CD14-positive monocyte (primary cell): ENCODE measurements around the gene PRSS22. TPM values are rescaled to one million over a fixed set of nuclear protein-coding genes. Genes with fewer than 3 reads are reported as not detected.
A peak's percentile ranks its signal among the peaks of the same experiment; 100 is the strongest.

Experiments used
- DNase-seq, 3 donors: peaks; one replicate each; pipeline ENCODE4 v3.0.0-alpha.2; 2011 to 2022
- H2AFZ ChIP-seq: 2 replicates; pipeline ENCODE4 v1.6.0; 2012; ENCODE audit warnings: mild to moderate bottlenecking, low read depth, low read length, inconsistent platforms; ENCODE audit not compliant: insufficient read depth, poor library complexity, severe bottlenecking
- H3K27ac ChIP-seq, 2 donors: 1 replicate in 1 of 2; 2 replicates in 1 of 2; pipeline ENCODE4 v1.5.1; 2012 to 2013; ENCODE audit warnings: low read length in 2 of 2, control low read depth in 1 of 2, inconsistent platforms in 1 of 2, low read depth in 1 of 2, mild to moderate bottlenecking in 1 of 2
- H3K27me3 ChIP-seq, 2 donors: one replicate each; pipeline versions ENCODE4 v1.6.0 to v1.6.1; 2011 to 2013; ENCODE audit warnings: low read length in 2 of 2; ENCODE audit not compliant: control insufficient read depth in 2 of 2, insufficient read depth in 2 of 2
- H3K36me3 ChIP-seq, 2 donors: replicated peaks in 1 of 2; 1 replicate in 1 of 2; 2 replicates in 1 of 2; pipeline versions ENCODE4 v1.5.1 to v1.6.1; 2012 to 2013; ENCODE audit warnings: low read length in 2 of 2, control low read depth in 1 of 2, inconsistent platforms in 1 of 2, mild to moderate bottlenecking in 1 of 2; ENCODE audit not compliant: insufficient read depth in 2 of 2, control insufficient read depth in 1 of 2
- H3K4me1 ChIP-seq, 2 donors: 1 replicate in 1 of 2; 2 replicates in 1 of 2; pipeline versions ENCODE4 v1.5.1 to v1.6.1; 2012 to 2013; ENCODE audit warnings: low read length in 2 of 2, control low read depth in 1 of 2, inconsistent platforms in 1 of 2, mild to moderate bottlenecking in 1 of 2, moderate library complexity in 1 of 2; ENCODE audit not compliant: insufficient read depth in 2 of 2, control insufficient read depth in 1 of 2
- H3K4me2 ChIP-seq: replicated peaks from 2 replicates; pipeline ENCODE3; 2012; ENCODE audit warnings: low read length, moderate library complexity, mild to moderate bottlenecking; ENCODE audit not compliant: poor library complexity, severe bottlenecking; ENCODE audit errors: extremely low read depth
- H3K4me3 ChIP-seq, 3 experiments: fragments of 200-600 bp in 1 of 3; sonication (generic) in 1 of 3; replicated peaks in 1 of 3; 1 replicate in 2 of 3; 2 replicates in 1 of 3; pipeline ENCODE4 v1.5.1; 2011 to 2013; ENCODE audit warnings: low read length in 3 of 3, mild to moderate bottlenecking in 3 of 3, control low read depth in 2 of 3, low read depth in 2 of 3, inconsistent platforms in 1 of 3, moderate library complexity in 1 of 3
- H3K79me2 ChIP-seq: 2 replicates; pipeline ENCODE4 v1.6.0; 2012; ENCODE audit warnings: mild to moderate bottlenecking, control low read depth, inconsistent platforms, low read length, moderate library complexity; ENCODE audit not compliant: insufficient read depth
- H3K9ac ChIP-seq: 2 replicates; pipeline ENCODE4 v1.6.0; 2017; ENCODE audit warnings: low read length, mild to moderate bottlenecking; ENCODE audit not compliant: insufficient read depth, poor library complexity, severe bottlenecking
- H3K9me3 ChIP-seq, 2 donors: replicated peaks in 1 of 2; 1 replicate in 1 of 2; 2 replicates in 1 of 2; pipeline versions ENCODE4 v1.5.1 to v1.6.1; 2012 to 2013; ENCODE audit warnings: low read length in 2 of 2, control low read depth in 1 of 2; ENCODE audit not compliant: control insufficient read depth in 1 of 2, insufficient read depth in 1 of 2
- H4K20me1 ChIP-seq: 2 replicates; pipeline ENCODE4 v1.6.0; 2012; ENCODE audit warnings: mild to moderate bottlenecking, low read length, control low read depth, moderate library complexity; ENCODE audit not compliant: insufficient read depth
- H3K27ac Mint-ChIP-seq, 7 donors: one replicate each; pipeline ENCODE4 v1.8.0; 2020; ENCODE audit warnings: mild to moderate bottlenecking in 7 of 7, mixed read lengths in 7 of 7, moderate library complexity in 6 of 7, inconsistent platforms in 2 of 7
- H3K27me3 Mint-ChIP-seq, 3 donors: one replicate each; pipeline ENCODE4 v1.8.0; 2021 to 2022; ENCODE audit warnings: low read depth in 3 of 3, mild to moderate bottlenecking in 3 of 3, mixed read lengths in 3 of 3, moderate library complexity in 3 of 3, inconsistent platforms in 1 of 3
- H3K36me3 Mint-ChIP-seq, 2 donors: one replicate each; pipeline ENCODE4 v1.8.0; 2020; ENCODE audit warnings: mixed read lengths in 2 of 2, inconsistent platforms in 1 of 2, mild to moderate bottlenecking in 1 of 2
- H3K4me1 Mint-ChIP-seq: one replicate; pipeline ENCODE4 v1.8.0; 2020; ENCODE audit warnings: mild to moderate bottlenecking, mixed read lengths
- H3K4me3 Mint-ChIP-seq, 2 donors: one replicate each; pipeline ENCODE4 v1.8.0; 2020; ENCODE audit warnings: mild to moderate bottlenecking in 2 of 2, mixed read lengths in 2 of 2, moderate library complexity in 1 of 2
- H3K9me3 Mint-ChIP-seq, 7 donors: one replicate each; pipeline ENCODE4 v1.8.0; 2020 to 2022; ENCODE audit warnings: mixed read lengths in 7 of 7, mild to moderate bottlenecking in 6 of 7, moderate library complexity in 6 of 7, inconsistent platforms in 2 of 7
- WGBS: methylation state at CpG from one replicate; pipeline ENCODE4 v1.1.5; 2013; ENCODE audit warnings: missing lambda C conversion rate; ENCODE audit not compliant: insufficient coverage; 5-methylcytosine and 5-hydroxymethylcytosine counted together
- intact Hi-C, 2 donors: fragments of 100-400 bp; cut with micrococcal nuclease; formaldehyde crosslinking; loops; one replicate each; pipeline versions ENCODE4 v1.15.0 to v1.15.1; 2023
- polyA plus RNA-seq, 3 donors: library from polyadenylated mRNA; depleted of rRNA in 1 of 3; unstranded in 2 of 3; stranded (reverse) in 1 of 3; fragments of 300-500 nt in 2 of 3; fragments of >200 nt in 1 of 3; fragmentation: Illumina TruSeq in 2 of 3; gene quantifications; 1 replicate in 2 of 3; 2 replicates in 1 of 3; pipeline ENCODE4 v1.2.3, GENCODE V29; 2012 to 2021
- TF ChIP-seq, protein P1 (sequence below): fragments of 200-600 bp; IDR thresholded peaks from one replicate; pipeline ENCODE4 v1.8.0; 2022; ENCODE audit warnings: antibody characterized with exemption, mild to moderate bottlenecking

Gene PRSS22
- polyA plus RNA-seq, 3 donors: not detected

DNA sequence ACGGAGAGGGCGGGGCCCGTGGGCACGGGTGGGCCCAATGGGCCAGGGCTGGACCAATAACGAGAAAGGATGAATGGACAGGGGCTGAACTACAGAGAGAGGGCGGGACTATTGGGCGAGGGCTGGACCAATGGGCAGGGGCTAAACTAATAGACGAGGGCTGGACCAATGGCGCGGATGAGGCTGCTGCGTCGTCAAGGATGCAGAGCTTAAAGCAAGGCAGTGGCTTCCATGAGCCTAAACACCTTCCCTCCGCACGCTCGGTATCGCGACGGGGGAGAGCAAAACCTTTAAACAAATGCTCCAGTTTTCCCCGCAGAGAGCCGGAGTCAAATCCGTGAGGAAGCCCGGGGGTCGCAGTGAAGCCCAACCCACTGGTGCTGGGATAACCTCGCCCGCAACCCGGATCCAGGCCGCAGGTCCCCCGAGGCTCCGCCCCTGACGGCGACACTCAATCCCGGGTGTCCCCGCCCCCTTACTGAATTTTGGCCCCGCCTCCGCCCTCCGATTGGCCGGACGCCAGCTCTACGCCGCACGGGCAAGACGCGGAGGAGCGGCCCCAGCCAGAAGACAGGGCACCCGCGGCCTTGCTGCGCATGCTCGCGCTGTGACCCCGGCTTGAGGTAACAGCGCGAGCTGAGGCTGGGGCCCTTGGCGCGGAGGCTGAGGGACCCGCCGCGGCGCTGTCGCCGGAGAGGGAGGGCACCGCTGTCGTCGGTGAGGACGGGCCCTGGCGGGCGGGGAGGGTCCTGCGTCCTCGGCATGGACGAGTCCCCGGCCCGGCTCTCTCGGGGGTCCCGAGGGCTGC is 24.9 kb upstream of the PRSS22 start, which contains the start of gene FLYWCH2:
FLYWCH2 (plus strand) TSS at position 566 of the 808 bp plus-strand sequence. CDS start 13,235 bp downstream, outside the sequence.
- Mint-ChIP-seq H3K4me1 (peaks cover 14% of the 10 kb centered on the region), H3K9me3 (peaks cover 3 to 14% (median 11%) of the 10 kb centered on the region in 7 donors), H3K36me3 (no peaks in the 10 kb centered on the region), H3K27me3 (peaks cover 5 to 11% (median 10%) of the 10 kb centered on the region in 3 donors), H3K4me3 (peak within 1 kb of the TSS; percentile 83 to 92), H3K27ac (peak within 1 kb of the TSS; percentile 93 to 98 (median 97))
- H4K20me1 ChIP-seq: no peaks in the 10 kb centered on the region
- H2AFZ ChIP-seq: peak within 1 kb of the TSS; percentile 96
- no peaks in the 10 kb centered on the region for H3K36me3 ChIP-seq
- TF ChIP-seq, protein P1, sequence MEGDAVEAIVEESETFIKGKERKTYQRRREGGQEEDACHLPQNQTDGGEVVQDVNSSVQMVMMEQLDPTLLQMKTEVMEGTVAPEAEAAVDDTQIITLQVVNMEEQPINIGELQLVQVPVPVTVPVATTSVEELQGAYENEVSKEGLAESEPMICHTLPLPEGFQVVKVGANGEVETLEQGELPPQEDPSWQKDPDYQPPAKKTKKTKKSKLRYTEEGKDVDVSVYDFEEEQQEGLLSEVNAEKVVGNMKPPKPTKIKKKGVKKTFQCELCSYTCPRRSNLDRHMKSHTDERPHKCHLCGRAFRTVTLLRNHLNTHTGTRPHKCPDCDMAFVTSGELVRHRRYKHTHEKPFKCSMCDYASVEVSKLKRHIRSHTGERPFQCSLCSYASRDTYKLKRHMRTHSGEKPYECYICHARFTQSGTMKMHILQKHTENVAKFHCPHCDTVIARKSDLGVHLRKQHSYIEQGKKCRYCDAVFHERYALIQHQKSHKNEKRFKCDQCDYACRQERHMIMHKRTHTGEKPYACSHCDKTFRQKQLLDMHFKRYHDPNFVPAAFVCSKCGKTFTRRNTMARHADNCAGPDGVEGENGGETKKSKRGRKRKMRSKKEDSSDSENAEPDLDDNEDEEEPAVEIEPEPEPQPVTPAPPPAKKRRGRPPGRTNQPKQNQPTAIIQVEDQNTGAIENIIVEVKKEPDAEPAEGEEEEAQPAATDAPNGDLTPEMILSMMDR: no peak
- peak within 1 kb of the TSS; percentile 89 for H3K4me2 ChIP-seq
- peak within 1 kb of the TSS; percentile 70 to 89 for H3K27ac ChIP-seq
- peaks cover 0 to 16% of the 10 kb centered on the region in 2 donors for H3K9me3 ChIP-seq
- H3K4me1 ChIP-seq: peaks cover 13 to 22% of the 10 kb centered on the region in 2 donors
- H3K79me2 ChIP-seq: peaks cover 9% of the 10 kb centered on the region
- no peaks in the 10 kb centered on the region for H3K27me3 ChIP-seq
- H3K4me3 ChIP-seq: peak within 1 kb of the TSS; percentile 48 to 84 (median 67)
- DNase-seq: peak; percentile 97 to 98 (median 97)
- intact Hi-C loops: loop anchor here in 1 of 2 donors (1.0 kb wide), 1 partner anchor 22 kb away; no protein-coding TSS in a partner anchor
- peak within 1 kb of the TSS; percentile 81 for H3K9ac ChIP-seq
- under 1% methylated on average over 73 of the region's 73 CpGs for WGBS

DNA sequence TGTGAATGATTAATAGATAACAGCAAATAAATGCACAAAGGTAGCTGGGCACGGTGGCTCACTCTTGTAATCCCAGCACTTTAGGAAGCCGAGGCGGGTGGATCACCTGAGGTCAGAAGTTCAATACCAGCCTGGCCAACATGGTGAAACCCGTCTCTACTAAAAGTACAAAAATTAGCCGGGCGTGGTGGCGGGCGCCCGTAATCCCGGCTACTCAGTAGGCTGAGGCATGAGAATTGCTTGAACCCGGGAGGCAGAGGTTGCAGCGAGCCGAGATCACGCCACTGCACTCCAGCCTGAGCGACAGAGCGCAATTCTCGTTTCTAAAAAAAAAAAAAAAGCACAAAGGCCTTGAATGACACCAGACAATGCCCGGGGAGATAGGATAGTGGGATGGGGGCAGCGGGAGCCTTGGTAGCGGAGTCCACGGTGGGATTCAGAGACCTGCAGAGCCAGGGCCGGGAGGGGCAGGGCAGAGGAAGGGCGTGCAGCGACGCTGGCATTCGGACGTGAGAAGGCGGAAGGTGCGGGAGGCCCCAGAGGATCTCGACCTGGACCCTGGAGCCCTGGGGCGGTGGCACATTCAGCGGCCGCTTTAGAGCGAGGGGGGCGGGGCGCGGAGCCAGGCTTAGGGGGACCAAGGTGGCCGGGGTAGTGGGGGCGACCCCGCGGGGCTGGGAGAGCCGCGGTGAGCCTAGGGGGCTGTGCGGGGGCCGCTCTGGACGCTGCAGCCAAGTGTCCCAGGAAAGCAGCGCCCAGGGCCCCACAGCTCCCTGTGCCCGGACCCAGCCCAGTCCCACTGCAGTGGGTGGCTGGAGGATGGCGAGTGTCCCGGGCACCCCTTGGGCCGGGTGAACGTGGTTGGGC is 24.0 kb upstream of the PRSS22 start:
- Histone ChIP-seq H4K20me1 (no peaks in the 10 kb centered on the region), H3K9me3 (peaks cover 0 to 9% of the 10 kb centered on the region in 2 donors), H3K9ac (peak overlapping the region; percentile 81), H3K4me1 (peaks cover 13 to 22% of the 10 kb centered on the region in 2 donors), H2AFZ (peak overlapping the region; percentile 96), H3K4me2 (peak overlapping the region; percentile 89), H3K27me3 (no peaks in the 10 kb centered on the region), H3K79me2 (peaks cover 9% of the 10 kb centered on the region), H3K27ac (peak overlapping the region; percentile 70 to 89), H3K4me3 (peak overlapping the region; percentile 44 to 84 (median 48)), H3K36me3 (no peaks in the 10 kb centered on the region)
- Mint-ChIP-seq H3K4me3 (peak overlapping the region; percentile 83 to 92), H3K4me1 (peaks cover 14% of the 10 kb centered on the region), H3K27ac (peak overlapping the region; percentile 93 to 98 (median 97)), H3K9me3 (peaks cover 3 to 13% (median 9%) of the 10 kb centered on the region in 7 donors), H3K27me3 (peaks cover 9 to 11% (median 10%) of the 10 kb centered on the region in 3 donors), H3K36me3 (no peaks in the 10 kb centered on the region)
- intact Hi-C loops: loop anchor here in 1 of 2 donors (1.0 kb wide), 1 partner anchor 23 kb away; no protein-coding TSS in a partner anchor
- TF ChIP-seq, protein P1: no peak
- DNase-seq: peak in 2 of 3 donors; percentile 29 to 44
- 3% methylated on average over 46 of the region's 52 CpGs for WGBS
